ENCODE results near the gene TTLL10.

DNA sequence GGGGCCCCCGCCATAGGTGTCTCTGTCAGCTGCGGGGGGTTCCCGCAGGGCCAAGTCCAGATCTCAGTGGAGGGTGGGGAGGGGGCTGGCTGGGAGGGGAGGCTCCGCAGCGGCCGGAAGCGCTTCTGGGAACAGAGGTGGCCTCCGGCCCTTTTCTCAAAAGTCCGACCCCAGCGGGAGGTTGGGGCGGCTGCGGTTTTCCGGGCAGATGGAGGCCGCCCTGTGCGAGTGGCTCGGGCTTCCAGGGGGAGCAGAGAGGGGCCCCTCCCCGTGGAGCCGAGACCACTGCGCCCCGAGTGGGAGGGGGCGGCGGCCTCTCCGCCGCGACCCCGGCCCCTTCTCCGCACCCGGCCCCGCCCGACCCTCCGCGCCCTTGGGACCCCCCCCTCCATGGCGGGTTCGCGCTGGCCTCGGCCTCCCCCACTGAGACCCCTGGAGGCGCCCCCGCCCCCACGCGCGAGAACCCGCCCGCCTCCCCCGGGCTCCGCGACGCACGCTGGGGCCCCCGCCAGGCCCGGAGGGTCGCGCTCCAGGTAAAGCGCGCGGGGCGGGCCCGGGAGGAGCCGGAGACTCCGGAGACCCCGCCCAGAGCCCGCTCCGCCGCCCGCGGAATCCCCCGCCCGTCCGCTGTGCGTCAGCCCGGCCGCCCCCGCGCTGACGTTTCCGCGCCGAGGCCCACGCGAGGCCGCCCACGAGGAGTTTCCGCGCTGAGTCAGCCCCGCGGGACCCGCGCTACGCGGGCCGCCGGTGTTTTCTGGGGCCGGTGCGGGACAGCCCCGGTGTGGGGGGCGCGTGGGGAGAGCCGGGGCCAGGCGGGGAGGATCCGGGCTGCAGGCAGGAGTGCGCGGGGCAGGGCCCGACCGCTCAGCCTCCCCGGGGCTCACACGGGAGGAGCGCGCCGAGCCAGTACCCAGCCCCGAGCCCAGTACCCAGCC is 27.5 kb downstream of the TTLL10 start:
- TF ChIP-seq POLR2A (IDR thresholded peaks at IDR 0.05; ENCODE audit: low read depth, low read length): no peak
- no peak for TF ChIP-seq TAF1 (IDR thresholded peaks at IDR 0.05; ENCODE audit: low read depth, low read length)
- no peak for TF ChIP-seq SPI1 (IDR thresholded peaks at IDR 0.05; ENCODE audit: low read depth, low read length)
- TF ChIP-seq POLR2AphosphoS5 (IDR thresholded peaks at IDR 0.05; ENCODE audit: low read depth, low read length): no peak
- no peak for TF ChIP-seq PAX5 (IDR thresholded peaks at IDR 0.05; ENCODE audit: insufficient read depth, low read length, severe bottlenecking)
- no peak for TF ChIP-seq POU2F2 (IDR thresholded peaks at IDR 0.05; ENCODE audit: low read depth, low read length)
